Measurements from ENCODE around the gene SH3BP2. TPM values are rescaled to one million over a fixed set of nuclear protein-coding genes. Genes with fewer than 3 reads are reported as not detected.

Gene SH3BP2
- polyA plus RNA-seq, 1 experiment: 14.8 TPM

DNA sequence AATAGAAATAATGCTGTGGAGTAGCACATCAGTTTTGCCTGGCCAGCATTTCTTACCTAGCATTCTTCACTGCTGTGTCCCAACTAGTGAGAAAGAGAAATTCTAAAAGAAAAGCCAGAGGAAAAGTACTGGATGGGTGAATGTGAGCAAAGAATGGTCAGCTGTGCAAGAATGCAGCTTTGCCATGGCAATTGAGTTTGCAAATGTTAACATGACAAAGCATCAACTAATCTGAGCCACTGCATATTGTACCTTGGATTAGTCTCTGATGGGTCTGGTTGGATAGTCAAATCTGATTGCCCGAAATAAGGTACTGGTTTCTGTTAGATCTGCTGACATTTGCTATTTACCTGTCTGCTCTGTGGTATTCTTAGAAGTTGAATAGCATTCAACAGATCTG is 89.5 kb downstream of the SH3BP2 start:
- TF ChIP-seq, protein P1, sequence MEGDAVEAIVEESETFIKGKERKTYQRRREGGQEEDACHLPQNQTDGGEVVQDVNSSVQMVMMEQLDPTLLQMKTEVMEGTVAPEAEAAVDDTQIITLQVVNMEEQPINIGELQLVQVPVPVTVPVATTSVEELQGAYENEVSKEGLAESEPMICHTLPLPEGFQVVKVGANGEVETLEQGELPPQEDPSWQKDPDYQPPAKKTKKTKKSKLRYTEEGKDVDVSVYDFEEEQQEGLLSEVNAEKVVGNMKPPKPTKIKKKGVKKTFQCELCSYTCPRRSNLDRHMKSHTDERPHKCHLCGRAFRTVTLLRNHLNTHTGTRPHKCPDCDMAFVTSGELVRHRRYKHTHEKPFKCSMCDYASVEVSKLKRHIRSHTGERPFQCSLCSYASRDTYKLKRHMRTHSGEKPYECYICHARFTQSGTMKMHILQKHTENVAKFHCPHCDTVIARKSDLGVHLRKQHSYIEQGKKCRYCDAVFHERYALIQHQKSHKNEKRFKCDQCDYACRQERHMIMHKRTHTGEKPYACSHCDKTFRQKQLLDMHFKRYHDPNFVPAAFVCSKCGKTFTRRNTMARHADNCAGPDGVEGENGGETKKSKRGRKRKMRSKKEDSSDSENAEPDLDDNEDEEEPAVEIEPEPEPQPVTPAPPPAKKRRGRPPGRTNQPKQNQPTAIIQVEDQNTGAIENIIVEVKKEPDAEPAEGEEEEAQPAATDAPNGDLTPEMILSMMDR (IDR thresholded peaks at IDR 0.05; ENCODE audit: low read depth, low read length): no peak
- CTCF ChIA-PET: no interaction called here
- Histone ChIP-seq H3K27me3 (ENCODE audit: control insufficient read depth, insufficient read depth, low read length) (no peaks in the 10 kb centered on the region), H3K9me3 (ENCODE audit: control insufficient read depth, insufficient read depth, low read length) (no peaks in the 10 kb centered on the region), H3K4me3 (ENCODE audit: low read depth, low read length) (no peak overlapping the region), H3K27ac (ENCODE audit: low read depth, low read length) (no peak overlapping the region)
- no peak for DNase-seq (ENCODE audit: low read depth, low spot score)
- POLR2A ChIA-PET: no interaction called here

DNA sequence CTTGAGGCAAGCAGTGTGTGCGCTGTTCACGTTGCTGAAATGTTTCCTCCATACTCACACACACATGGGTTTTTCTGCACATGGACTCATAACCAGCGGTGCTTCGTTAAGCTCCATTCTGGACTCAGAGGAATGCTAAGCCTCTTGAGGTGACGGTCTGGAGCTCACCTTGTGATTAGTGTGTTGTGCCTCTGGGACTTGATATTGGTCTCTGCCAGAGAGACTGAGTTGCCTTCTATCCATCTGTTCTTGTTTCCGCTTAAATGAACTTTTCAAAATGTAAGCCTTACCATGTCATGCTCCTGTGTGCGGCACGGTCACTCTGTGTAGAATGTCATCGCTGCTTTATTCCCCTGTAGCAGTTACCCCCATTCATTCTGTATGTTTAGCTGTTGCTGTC is 93.3 kb downstream of the SH3BP2 start:
- H3K4me3 ChIP-seq (ENCODE audit: low read depth, low read length): no peak overlapping the region
- no peak overlapping the region for H3K27ac ChIP-seq (ENCODE audit: low read depth, low read length)
- ChIA-PET CTCF (no interaction called here), POLR2A (no interaction called here)
- H3K27me3 ChIP-seq (ENCODE audit: control insufficient read depth, insufficient read depth, low read length): no peaks in the 10 kb centered on the region
- no peak for DNase-seq (ENCODE audit: low read depth, low spot score)
- TF ChIP-seq, protein P1 (IDR thresholded peaks at IDR 0.05; ENCODE audit: low read depth, low read length): no peak
- no peaks in the 10 kb centered on the region for H3K9me3 ChIP-seq (ENCODE audit: control insufficient read depth, insufficient read depth, low read length)

DNA sequence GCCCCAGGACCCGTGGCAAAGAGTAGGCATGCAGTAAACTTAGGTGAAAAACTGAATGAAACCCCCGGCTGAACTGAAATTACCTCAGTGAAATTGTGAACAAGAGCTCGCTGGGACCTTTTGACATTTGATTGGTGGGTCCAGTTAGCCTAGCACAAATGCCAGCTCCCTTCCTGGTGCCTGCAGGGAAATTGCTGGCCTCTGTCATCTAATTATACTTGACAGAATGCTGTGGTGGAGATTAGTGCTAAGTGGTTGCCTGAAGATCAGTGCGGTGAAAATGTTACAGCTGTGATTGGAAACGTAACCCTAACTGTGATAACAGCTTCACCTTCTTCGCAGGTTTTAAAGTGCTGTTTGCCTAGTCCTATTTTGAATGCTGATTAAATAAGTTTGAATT is 93.7 kb downstream of the SH3BP2 start:
- CTCF ChIA-PET: no interaction called here
- POLR2A ChIA-PET: no interaction called here

DNA sequence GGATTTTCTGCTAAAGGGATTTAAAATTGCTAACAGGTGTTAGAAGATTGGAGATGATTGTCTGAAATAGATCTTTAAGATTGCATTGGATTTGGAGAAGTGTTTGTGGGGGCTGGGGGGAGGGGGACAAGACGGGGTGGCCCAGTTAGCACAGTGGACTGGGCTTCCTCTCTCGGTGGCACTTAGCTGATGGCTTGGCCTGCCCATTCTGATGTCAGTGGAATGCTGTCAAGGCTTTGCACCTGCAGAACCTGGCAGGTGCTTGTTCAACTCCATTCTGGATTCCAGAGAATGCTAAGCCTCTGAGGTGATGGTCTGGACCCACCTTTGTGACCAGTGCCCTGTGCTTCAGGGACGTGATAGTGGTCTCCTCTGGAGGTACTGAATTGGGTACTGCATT is 94.5 kb downstream of the SH3BP2 start:
- CTCF ChIA-PET: no interaction called here
- H3K4me3 ChIP-seq (ENCODE audit: low read depth, low read length): no peak overlapping the region
- H3K27me3 ChIP-seq (ENCODE audit: control insufficient read depth, insufficient read depth, low read length): no peaks in the 10 kb centered on the region
- H3K9me3 ChIP-seq (ENCODE audit: control insufficient read depth, insufficient read depth, low read length): no peaks in the 10 kb centered on the region
- no peak overlapping the region for H3K27ac ChIP-seq (ENCODE audit: low read depth, low read length)
- TF ChIP-seq, protein P1 (IDR thresholded peaks at IDR 0.05; ENCODE audit: low read depth, low read length): no peak
- POLR2A ChIA-PET: no interaction called here
- no peak for DNase-seq (ENCODE audit: low read depth, low spot score)

More for the DNA sequence above, 93.7 kb downstream of the SH3BP2 start:
- DNase-seq (ENCODE audit: low read depth, low spot score): no peak
- Histone ChIP-seq H3K27ac (ENCODE audit: low read depth, low read length) (no peak overlapping the region), H3K4me3 (ENCODE audit: low read depth, low read length) (no peak overlapping the region), H3K27me3 (ENCODE audit: control insufficient read depth, insufficient read depth, low read length) (no peaks in the 10 kb centered on the region), H3K9me3 (ENCODE audit: control insufficient read depth, insufficient read depth, low read length) (no peaks in the 10 kb centered on the region)
- TF ChIP-seq, protein P1 (IDR thresholded peaks at IDR 0.05; ENCODE audit: low read depth, low read length): no peak

DNA sequence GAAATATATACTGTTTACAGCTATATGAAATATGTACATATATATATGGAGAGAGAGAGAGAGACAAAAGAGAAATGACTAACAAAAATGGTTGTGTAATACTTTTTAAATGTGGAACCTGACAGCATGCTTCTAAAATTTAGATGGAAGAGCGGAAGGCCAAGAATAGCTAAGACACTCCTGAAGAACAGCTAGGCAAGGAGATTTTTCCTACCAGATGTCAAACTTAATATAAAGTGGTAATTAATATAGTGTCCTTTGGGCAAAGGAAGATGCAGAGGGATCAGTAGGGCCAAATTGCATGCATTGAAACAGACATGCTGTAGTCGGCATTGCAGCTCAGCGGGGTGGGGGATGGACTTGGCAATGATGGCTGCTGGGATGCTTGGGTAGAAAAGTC is 96.0 kb downstream of the SH3BP2 start:
- TF ChIP-seq, protein P1 (IDR thresholded peaks at IDR 0.05; ENCODE audit: low read depth, low read length): no peak
- DNase-seq (ENCODE audit: low read depth, low spot score): no peak
- ChIA-PET POLR2A (no interaction called here), CTCF (interaction anchor here (0.6 to 1.0 kb wide), 2 partner anchors 14 to 125 kb away, joined by 3 read pairs; no protein-coding TSS in a partner anchor)
- no peak overlapping the region for H3K27ac ChIP-seq (ENCODE audit: low read depth, low read length)
- no peak overlapping the region for H3K4me3 ChIP-seq (ENCODE audit: low read depth, low read length)
- H3K27me3 ChIP-seq (ENCODE audit: control insufficient read depth, insufficient read depth, low read length): no peaks in the 10 kb centered on the region
- H3K9me3 ChIP-seq (ENCODE audit: control insufficient read depth, insufficient read depth, low read length): no peaks in the 10 kb centered on the region

Other genes with a start within 250 kb of the SH3BP2 start
- gene TNIP2, start 36.7 kb upstream of the SH3BP2 start, polyA plus RNA-seq (2011; rRNA removed): 28.8 and 34.3 TPM in 2 replicates
- gene ADD1, start 50.8 kb downstream of the SH3BP2 start, polyA plus RNA-seq (2011; rRNA removed): 149 and 170 TPM in 2 replicates
- 11.2 and 11.5 TPM in 2 replicates for gene NOP14, start 170.3 kb downstream of the SH3BP2 start, polyA plus RNA-seq (2011; rRNA removed)
- 3.7 TPM in 2 replicates for gene GRK4, start 170.5 kb downstream of the SH3BP2 start, polyA plus RNA-seq (2011; rRNA removed)